Measurements from ENCODE around the gene TPO. TPM values are rescaled to one million over a fixed set of nuclear protein-coding genes. Genes with fewer than 3 reads are reported as not detected.

The TPO gene
- total RNA-seq, 1 experiment from 2014 or later: not detected

GRCh38 chr2:1556286-1556685 lies 143.0 kb downstream of the TPO start:
- Histone ChIP-seq H3K27me3 (ENCODE audit: control insufficient read depth, insufficient read depth, low read length) (no peaks in the 10 kb centered on the region), H3K9me3 (ENCODE audit: control insufficient read depth, insufficient read depth, low read depth, low read length) (no peaks in the 10 kb centered on the region), H3K27ac (ENCODE audit: low read length) (peak overlapping the region; percentile 17; the same call in 1 of the 2 replicates), H3K4me3 (ENCODE audit: low read depth in 2 of 2, low read length in 2 of 2) (no peak overlapping the region), H3K36me3 (ENCODE audit: control insufficient read depth, insufficient read depth, low read length) (no peaks in the 10 kb centered on the region), H3K4me1 (ENCODE audit: control insufficient read depth, insufficient read depth, low read length) (peaks cover 12% of the 10 kb centered on the region)
- in situ Hi-C loops (cut with HindIII; ENCODE audit: low pct_unique_long_range_greater_than_20kb, low sequenced_read_pairs) (no loop called here), intact Hi-C loops (cut with micrococcal nuclease; ENCODE audit: unreplicated experiment) (no loop called here)
- POLR2A ChIA-PET: no interaction called here
- no peak for DNase-seq (ENCODE audit: low read depth, low spot score)
- CTCF ChIA-PET: interaction anchor here (0.6 kb wide), 1 partner anchor 579 kb away, joined by 6 read pairs; no protein-coding TSS in a partner anchor
- no peak for ATAC-seq
- no TSS peak for BruUV-seq (replicated peaks)
- TF ChIP-seq TCF7L2 (IDR thresholded peaks at IDR 0.05; ENCODE audit: low read depth, low read length) (no peak), POLR2AphosphoS5 (IDR thresholded peaks at IDR 0.05; ENCODE audit: low read depth, low read length) (no peak), REST (IDR thresholded peaks at IDR 0.05; ENCODE audit: insufficient read depth in 1 of 2, low read depth in 2 of 2, low read length in 1 of 2) (no peak), SIN3A (IDR thresholded peaks at IDR 0.05; ENCODE audit: borderline replicate concordance, insufficient read depth, low read depth, low read length) (no peak)
- TF ChIP-seq, protein P1, sequence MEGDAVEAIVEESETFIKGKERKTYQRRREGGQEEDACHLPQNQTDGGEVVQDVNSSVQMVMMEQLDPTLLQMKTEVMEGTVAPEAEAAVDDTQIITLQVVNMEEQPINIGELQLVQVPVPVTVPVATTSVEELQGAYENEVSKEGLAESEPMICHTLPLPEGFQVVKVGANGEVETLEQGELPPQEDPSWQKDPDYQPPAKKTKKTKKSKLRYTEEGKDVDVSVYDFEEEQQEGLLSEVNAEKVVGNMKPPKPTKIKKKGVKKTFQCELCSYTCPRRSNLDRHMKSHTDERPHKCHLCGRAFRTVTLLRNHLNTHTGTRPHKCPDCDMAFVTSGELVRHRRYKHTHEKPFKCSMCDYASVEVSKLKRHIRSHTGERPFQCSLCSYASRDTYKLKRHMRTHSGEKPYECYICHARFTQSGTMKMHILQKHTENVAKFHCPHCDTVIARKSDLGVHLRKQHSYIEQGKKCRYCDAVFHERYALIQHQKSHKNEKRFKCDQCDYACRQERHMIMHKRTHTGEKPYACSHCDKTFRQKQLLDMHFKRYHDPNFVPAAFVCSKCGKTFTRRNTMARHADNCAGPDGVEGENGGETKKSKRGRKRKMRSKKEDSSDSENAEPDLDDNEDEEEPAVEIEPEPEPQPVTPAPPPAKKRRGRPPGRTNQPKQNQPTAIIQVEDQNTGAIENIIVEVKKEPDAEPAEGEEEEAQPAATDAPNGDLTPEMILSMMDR (IDR thresholded peaks at IDR 0.05): no peak

DNA sequence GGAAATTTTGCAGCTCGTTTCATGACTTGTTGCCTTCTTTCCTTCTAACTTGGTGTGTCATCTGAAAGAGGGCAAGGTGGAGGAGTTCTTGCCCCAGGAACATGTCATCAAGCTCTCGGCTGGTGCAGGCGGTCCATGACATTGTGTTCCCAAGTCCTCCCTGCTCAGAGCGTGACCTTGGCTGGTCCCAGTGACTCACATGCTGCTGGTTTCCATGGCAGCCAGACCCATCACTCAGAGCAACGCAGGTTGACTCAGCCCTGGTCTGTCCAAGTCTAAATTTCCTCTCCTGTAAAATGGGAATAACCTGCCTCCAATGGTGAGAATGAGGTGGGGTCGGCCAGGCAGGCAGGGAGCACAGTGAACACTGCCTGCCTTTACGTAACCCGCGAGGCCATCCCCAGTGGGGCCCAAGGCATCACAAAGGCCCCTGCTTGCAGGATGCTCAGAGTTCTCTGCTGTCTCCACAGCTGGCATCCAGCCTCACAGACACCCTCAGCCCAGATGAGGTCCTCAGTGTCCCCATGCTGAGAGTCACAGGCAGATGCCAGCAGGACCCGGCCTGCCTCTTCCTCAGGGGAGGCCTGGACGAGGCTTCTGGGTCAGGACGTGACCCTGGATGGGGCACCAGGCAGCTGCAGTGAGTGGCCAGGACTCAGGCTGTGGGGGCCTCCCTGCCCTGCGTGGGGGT lies 143.7 kb downstream of the TPO start:
- TF ChIP-seq POLR2AphosphoS5 (IDR thresholded peaks at IDR 0.05; ENCODE audit: low read depth, low read length) (no peak), REST (IDR thresholded peaks at IDR 0.05; ENCODE audit: insufficient read depth in 1 of 2, low read depth in 2 of 2, low read length in 1 of 2) (0 out of 4 replicates have a peak, but pooled peaks of 1 of the 2 experiments have one; percentile 21)
- in situ Hi-C loops (cut with HindIII; ENCODE audit: low pct_unique_long_range_greater_than_20kb, low sequenced_read_pairs): no loop called here
- no TSS peak for BruUV-seq (replicated peaks)
- ATAC-seq (peak; percentile 43; the same call in 1 of the 2 replicates), DNase-seq (ENCODE audit: low read depth, low spot score) (no peak)
- intact Hi-C loops (cut with micrococcal nuclease; ENCODE audit: unreplicated experiment): no loop called here
- Histone ChIP-seq H3K4me3 (ENCODE audit: low read depth in 2 of 2, low read length in 2 of 2) (no peak overlapping the region), H3K4me1 (ENCODE audit: control insufficient read depth, insufficient read depth, low read length) (peaks cover 12% of the 10 kb centered on the region), H3K36me3 (ENCODE audit: control insufficient read depth, insufficient read depth, low read length) (no peaks in the 10 kb centered on the region), H3K27me3 (ENCODE audit: control insufficient read depth, insufficient read depth, low read length) (no peaks in the 10 kb centered on the region), H3K9me3 (ENCODE audit: control insufficient read depth, insufficient read depth, low read depth, low read length) (no peaks in the 10 kb centered on the region), H3K27ac (ENCODE audit: low read length) (peak overlapping the region; percentile 39; the same call in 1 of the 2 replicates)
- POLR2A ChIA-PET: no interaction called here
- CTCF ChIA-PET: interaction anchor here (0.6 to 0.7 kb wide), 3 partner anchors 148 to 580 kb away, joined by 3 to 6 read pairs (median 3); no protein-coding TSS in a partner anchor

Measured in Panc1 (cell line).